ENCODE results near the gene ZC3H6.

Gene ZC3H6

GRCh38 chr2:112275311-112275886 is at the start of gene ZC3H6:
TSS of gene ZC3H6 (plus strand) at chr2:112275597. CDS start at chr2:112275995, 398 bp downstream.
- DNase-seq (ENCODE audit: low read depth), result peak; percentile 96

- no peak for DNase-seq (ENCODE audit: low read depth)
These were observed 46.0 kb upstream of the ZC3H6 start for GRCh38 chr2:112229348-112229747.

GRCh38 chr2:112230371-112230770 is 45.0 kb upstream of the ZC3H6 start:
- no peak for DNase-seq (ENCODE audit: low read depth)

GRCh38 chr2:112239862-112240261 is 35.5 kb upstream of the ZC3H6 start:
- DNase-seq (ENCODE audit: low read depth), result no peak

- DNase-seq (ENCODE audit: low read depth), result no peak
These were observed 33.0 kb upstream of the ZC3H6 start for GRCh38 chr2:112242384-112242783.

- DNase-seq (ENCODE audit: low read depth), result no peak
These were observed 32.2 kb upstream of the ZC3H6 start for GRCh38 chr2:112243233-112243632.

- no peak for DNase-seq (ENCODE audit: low read depth)
These were observed 30.5 kb upstream of the ZC3H6 start for GRCh38 chr2:112244854-112245253.

- DNase-seq (ENCODE audit: low read depth), result no peak
These were observed 24.1 kb upstream of the ZC3H6 start for GRCh38 chr2:112251271-112251670.

- DNase-seq (ENCODE audit: low read depth), result no peak
These were observed 22.1 kb upstream of the ZC3H6 start for GRCh38 chr2:112253261-112253815.

- DNase-seq (ENCODE audit: low read depth), result peak; percentile 72
These were observed 20.7 kb upstream of the ZC3H6 start, which contains the start of gene ZC3H8 for GRCh38 chr2:112254466-112255240. TSS of gene ZC3H8 (minus strand) at chr2:112255042. CDS start at chr2:112254981, 61 bp downstream.

- DNase-seq (ENCODE audit: low read depth), result no peak
These were observed 19.5 kb upstream of the ZC3H6 start for GRCh38 chr2:112255875-112256274.

- no peak for DNase-seq (ENCODE audit: low read depth)
These were observed 18.7 kb upstream of the ZC3H6 start for GRCh38 chr2:112256654-112257053.

GRCh38 chr2:112257575-112257974 is 17.8 kb upstream of the ZC3H6 start:
- no peak for DNase-seq (ENCODE audit: low read depth)

- DNase-seq (ENCODE audit: low read depth), result peak; percentile 50
These were observed 15.7 kb upstream of the ZC3H6 start for GRCh38 chr2:112259509-112260294.

GRCh38 chr2:112260295-112260625 is 15.1 kb upstream of the ZC3H6 start:
- DNase-seq (ENCODE audit: low read depth), result no peak

GRCh38 chr2:112262876-112263275 is 12.5 kb upstream of the ZC3H6 start:
- no peak for DNase-seq (ENCODE audit: low read depth)

GRCh38 chr2:112268547-112268946 is 6.8 kb upstream of the ZC3H6 start:
- no peak for DNase-seq (ENCODE audit: low read depth)

GRCh38 chr2:112272669-112273068 is 2.7 kb upstream of the ZC3H6 start:
- DNase-seq (ENCODE audit: low read depth), result no peak

- DNase-seq (ENCODE audit: low read depth), result no peak
These were observed 2.0 kb upstream of the ZC3H6 start for GRCh38 chr2:112273349-112273748.

GRCh38 chr2:112275887-112276773 is 733 bp downstream of the ZC3H6 start:
- DNase-seq (ENCODE audit: low read depth), result peak; percentile 61

GRCh38 chr2:112276954-112277353 is 1.6 kb downstream of the ZC3H6 start:
- DNase-seq (ENCODE audit: low read depth), result no peak

Data from GM04504 (cell line).